DOHH2 (cell line): ENCODE measurements around the gene GMPR.

ENCODE experiments used
- EZH2phosphoT487 ChIP-seq: fragments of 200-600 bp; sonication (generic); IDR thresholded peaks from 2 replicates; pipeline ENCODE4 v1.6.1; 2017; ENCODE audit warnings: borderline replicate concordance, mild to moderate bottlenecking, antibody characterized with exemption, low read length, moderate library complexity, mixed read lengths
- TF ChIP-seq, protein P1 (sequence below): fragments of 200-600 bp; sonication (generic); IDR thresholded peaks from one replicate; pipeline ENCODE4 v1.5.1; 2014; ENCODE audit warnings: antibody characterized with exemption, mild to moderate bottlenecking, low read depth, low read length; ENCODE audit not compliant: poor library complexity, severe bottlenecking

DNA sequence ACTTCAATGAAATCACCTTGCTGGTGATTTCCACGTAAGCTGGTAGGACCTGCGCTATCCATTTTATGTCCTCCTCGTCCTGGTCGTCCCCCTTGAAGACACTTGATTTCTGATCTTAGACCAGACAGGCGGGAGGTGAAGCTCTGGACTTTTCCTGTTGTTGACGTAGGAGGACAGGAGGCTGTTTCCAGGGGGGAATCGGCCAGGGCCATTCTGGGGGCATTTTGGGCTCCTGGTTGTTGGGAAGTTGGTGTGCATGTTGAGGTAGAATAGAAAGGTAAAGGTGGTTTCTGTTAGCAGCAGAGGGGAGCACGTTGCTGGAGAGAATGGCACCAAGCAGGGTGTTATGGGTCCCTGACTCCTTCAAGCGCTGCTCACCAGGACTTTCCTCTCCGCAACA lies 56.0 kb downstream of the GMPR start:
- TF ChIP-seq, protein P1, sequence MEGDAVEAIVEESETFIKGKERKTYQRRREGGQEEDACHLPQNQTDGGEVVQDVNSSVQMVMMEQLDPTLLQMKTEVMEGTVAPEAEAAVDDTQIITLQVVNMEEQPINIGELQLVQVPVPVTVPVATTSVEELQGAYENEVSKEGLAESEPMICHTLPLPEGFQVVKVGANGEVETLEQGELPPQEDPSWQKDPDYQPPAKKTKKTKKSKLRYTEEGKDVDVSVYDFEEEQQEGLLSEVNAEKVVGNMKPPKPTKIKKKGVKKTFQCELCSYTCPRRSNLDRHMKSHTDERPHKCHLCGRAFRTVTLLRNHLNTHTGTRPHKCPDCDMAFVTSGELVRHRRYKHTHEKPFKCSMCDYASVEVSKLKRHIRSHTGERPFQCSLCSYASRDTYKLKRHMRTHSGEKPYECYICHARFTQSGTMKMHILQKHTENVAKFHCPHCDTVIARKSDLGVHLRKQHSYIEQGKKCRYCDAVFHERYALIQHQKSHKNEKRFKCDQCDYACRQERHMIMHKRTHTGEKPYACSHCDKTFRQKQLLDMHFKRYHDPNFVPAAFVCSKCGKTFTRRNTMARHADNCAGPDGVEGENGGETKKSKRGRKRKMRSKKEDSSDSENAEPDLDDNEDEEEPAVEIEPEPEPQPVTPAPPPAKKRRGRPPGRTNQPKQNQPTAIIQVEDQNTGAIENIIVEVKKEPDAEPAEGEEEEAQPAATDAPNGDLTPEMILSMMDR = no peak
- no peak for TF ChIP-seq EZH2phosphoT487
